GM13977 (cell line): ENCODE data around the gene HLA-DMA.
A peak's percentile ranks its signal among the peaks of the same experiment; 100 is the strongest.

Source experiments
- DNase-seq: peaks from one replicate; pipeline ENCODE4 v3.0.0; 2012; ENCODE audit warnings: low spot score
- CTCF ChIP-seq: IDR thresholded peaks from 2 replicates; pipeline ENCODE4 v1.5.1; 2012; ENCODE audit warnings: mild to moderate bottlenecking, control low read depth; ENCODE audit not compliant: insufficient read depth; ENCODE audit errors: extremely low read depth, missing control alignments
- in situ Hi-C: fragments of 300-500 bp; cut with MboI; formaldehyde crosslinking; loops from one replicate; pipeline ENCODE4 v1.12.0; 2022; ENCODE audit warnings: low sequenced_read_pairs, low pct_unique_long_range_greater_than_20kb, mixed read lengths, inconsistent platforms; ENCODE audit not compliant: unreplicated experiment

HLA-DMA gene

GRCh38 chr6:32968093-32968866 is 15.4 kb upstream of the HLA-DMA start, which contains the start of gene BRD2:
Gene BRD2 (plus strand): TSS chr6:32968594. CDS start chr6:32972899, 4,305 bp downstream.
- TF ChIP-seq CTCF = no peak
- peak; percentile 89 for DNase-seq
- in situ Hi-C loops = no loop called here

DNA sequence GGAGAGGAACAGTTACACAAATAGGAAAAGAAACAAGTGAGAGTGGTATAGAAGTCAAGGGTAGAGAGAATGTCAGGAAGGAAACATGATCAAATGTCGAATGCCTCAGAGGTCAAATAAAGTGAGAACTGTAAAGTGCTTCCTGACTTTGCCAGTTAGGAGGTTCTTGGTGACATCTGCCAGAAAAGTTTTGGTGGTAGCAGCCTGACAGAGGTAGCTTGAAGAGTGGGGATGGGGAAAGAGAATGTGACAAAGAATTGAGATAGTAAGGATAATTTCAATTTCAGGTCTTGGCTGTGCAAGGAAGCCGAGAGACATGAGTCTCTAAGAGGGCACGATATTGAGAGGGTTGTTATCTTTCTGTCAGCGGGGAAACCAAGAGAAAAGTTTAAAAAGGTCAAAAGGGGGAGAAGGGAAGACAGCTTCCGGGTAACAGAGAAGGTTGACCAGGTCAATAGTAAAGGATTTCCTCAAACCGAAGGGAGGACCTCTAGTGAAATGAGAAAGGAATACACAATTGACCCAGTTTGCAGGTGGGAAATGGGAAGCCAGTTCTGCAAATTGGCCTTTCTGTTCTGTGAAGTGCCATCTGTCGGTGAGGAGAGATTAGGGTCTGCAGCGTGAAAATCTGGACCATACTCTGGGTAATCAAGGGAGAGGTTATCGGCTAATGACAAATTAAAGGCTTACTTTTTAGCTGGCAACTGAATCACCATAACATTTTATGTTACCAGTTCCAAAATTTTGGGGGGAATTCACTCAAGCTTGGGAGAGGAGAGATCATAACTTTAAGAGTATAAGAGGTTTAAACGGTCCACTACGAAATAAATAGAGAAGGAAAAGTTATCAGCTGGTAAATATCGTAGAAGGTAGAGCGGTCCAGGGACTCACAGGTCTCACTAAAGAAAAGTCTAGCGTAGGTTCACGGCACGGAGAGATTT is 14.5 kb upstream of the HLA-DMA start:
- TF ChIP-seq CTCF = peak; percentile 65
- in situ Hi-C loops = no loop called here
- DNase-seq = no peak

DNA sequence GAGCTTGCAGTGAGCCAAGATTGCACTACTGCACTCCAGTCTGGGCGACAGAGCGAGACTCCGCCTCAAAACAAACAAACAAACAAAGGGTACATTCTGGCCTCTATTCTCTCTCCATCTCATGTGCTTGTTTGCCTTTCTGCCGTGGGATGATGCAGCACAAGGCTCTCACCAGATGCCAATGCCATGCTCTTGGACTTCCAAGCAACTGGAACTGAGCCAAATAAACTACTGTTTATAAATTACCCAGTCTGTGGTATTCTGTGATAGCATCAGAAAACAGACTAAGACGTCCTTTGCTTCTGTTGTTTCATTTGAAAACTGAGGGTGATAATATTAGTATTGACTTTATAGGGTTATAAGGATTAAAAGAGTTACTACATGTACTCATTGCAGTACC is 11.9 kb upstream of the HLA-DMA start:
- DNase-seq = no peak
- in situ Hi-C loops = no loop called here
- TF ChIP-seq CTCF = no peak

GRCh38 chr6:32963866-32964265 is 11.0 kb upstream of the HLA-DMA start:
- no peak for TF ChIP-seq CTCF
- in situ Hi-C loops = no loop called here
- DNase-seq = no peak

DNA sequence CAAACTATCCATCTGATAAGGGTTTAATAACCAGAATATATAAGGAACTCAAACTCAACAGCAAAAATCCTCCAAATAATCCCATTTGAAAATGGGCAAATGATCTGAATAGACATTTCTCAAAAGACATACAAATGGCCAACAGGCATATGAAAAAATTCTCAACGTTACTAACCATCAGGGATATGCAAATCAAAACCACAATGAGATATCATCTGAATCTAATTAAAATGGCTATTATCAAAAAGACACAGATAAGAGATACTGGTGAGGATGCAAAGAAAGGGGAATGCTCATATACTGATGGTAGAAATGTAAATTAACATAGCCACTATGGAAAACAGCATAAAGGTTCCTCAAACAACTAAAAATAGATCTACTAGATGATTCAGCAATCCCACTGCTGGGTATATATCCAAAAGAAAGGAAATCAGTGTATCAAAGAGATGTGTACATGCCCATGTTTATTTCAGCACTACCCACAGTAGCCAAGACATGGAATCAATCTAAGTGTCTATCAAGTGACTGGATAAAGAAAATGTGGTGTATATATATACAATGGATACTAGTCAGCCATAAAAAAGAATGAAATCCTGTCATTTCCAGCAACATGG is 9.4 kb upstream of the HLA-DMA start:
- no peak for TF ChIP-seq CTCF
- in situ Hi-C loops = no loop called here
- DNase-seq = no peak

DNA sequence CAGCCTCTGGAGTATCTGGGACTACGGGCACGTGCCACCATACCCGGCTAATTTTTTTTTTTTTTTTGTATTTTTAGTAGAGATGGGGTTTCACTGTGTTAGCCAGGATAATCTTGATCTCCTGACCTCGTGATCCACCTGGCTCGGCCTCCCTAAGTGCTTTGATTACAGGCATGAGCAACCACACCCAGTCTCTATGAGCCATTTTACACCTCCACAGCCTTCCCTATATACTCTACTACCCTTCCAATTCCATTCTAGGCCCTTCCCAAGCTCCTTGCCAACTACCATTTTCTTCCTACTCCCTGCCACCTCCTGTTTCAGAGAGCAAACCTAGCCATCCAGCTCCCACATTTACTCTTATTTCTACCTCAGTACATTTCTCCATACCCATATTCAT is 7.7 kb upstream of the HLA-DMA start:
- no peak for TF ChIP-seq CTCF

More for the DNA sequence above, 7.7 kb upstream of the HLA-DMA start:
- in situ Hi-C loops = no loop called here
- no peak for DNase-seq
